NCI-H2081 (cell line): ENCODE data around the gene CASK.
"Not testable (repeated sequence)": the region's sequence is repeated elsewhere in the genome, so short reads cannot be mapped to it uniquely, and the experiment has no call there.

ENCODE experiments used
- DNase-seq, 2 experiments: peaks; one replicate each; lab custom pipeline; 2025; lab: John Stamatoyannopoulos, UW

The CASK gene

DNA sequence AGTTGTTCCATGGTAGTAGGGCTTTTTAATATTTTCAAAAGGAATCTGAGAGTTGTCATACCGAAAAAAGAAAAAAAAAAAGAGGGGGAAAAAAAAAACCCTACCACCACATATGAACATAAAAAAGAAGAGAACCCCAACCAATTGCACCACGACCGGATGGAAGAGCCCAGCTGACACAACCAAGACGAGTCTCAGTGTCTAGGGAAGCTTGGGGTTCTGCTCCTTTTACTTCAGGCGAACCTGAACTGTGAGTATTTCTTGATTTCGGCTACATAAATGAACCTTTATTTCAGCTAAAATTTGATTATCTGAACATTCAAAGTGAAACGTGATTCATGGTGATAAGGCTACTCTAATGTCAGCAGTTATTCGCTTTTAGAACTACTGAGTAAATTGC is 234.5 kb downstream of the CASK start, which contains the start of gene GPR34:
Gene GPR34 (plus strand): TSS at position 139 of the 400 bp plus-strand sequence. CDS start 6,661 bp downstream, outside the sequence.
- DNase-seq = no peak

- DNase-seq = no peak
Observed at GRCh38 chrX:41688156-41688555, 235.2 kb downstream of the CASK start.

DNA sequence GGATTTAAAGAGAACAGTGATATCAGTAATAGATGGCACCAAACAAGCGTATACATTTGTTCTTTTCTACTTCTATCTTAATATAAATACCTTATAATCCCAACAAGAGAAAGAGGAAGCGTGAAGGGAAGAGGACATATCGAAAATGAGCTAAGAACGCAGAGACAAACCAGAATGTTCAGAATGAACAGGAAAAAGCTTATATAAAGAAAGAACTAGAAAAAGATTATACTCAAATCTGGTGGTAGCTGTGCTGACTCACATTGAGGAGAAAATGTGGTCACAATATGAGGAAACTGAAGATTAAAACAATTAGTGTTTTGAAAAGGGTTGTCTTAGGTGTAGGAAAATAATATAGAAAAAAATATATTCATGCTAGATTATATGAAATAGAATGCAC is 236.6 kb downstream of the CASK start:
- DNase-seq = no peak

DNA sequence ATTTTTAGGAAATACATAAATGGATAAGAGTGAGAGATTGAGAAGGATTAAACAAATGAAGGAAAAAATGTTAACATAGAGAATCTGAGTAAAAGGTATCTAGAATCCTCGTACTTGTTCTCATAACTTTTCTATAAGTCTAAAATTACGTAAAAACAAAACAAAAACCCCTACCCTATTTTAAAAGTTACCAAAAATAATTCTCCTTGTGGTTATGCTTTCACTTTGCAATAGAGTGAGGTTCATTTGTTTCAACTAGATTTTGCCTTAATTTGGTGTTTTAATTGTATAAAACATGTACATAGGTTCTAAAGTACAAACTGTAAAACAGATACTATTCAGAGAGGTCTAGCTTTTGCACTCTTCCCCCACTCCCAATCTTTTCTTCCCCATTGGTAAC is 238.4 kb downstream of the CASK start:
- no peak for DNase-seq

GRCh38 chrX:41684138-41684537 is 239.2 kb downstream of the CASK start:
- no peak for DNase-seq

DNA sequence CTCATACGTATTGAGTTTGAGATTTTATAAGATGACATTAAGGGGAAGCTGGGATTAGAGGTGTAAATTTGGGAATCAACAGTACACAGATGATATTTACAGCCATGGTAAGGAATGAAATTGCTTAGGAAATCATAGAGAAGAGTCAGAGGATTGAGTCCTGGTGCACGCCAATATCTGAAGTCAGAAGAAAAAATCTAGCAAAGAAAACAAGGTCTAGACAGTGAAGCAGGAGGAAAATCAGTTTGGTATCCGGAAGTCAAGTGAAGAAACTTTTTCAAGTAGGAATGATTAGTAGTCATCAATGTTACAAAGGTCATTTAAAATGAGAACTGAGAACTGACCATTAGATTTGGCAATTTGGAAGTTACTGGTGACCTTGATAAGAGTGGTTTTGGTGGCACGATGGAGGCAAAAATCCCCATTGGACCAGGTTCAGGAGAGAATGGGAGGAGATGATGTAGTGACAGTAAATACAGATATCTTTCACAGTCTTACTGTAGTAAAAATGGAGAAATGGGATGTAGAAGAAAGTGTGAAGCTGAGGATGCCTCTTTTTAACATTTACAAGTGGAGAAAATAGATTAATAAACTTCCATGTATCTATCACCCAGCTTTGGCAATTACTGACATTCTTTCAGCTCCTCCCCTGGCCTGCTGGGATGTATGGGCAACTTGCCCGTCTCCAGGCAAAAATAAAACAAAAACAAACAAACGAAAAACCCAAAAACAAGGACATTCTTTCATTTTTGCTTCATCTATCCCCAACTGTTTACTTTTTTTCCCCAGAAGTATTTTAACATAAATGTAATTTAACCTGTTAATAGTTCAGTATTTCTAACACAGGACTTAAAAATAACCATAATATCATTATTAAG is 245.9 kb downstream of the CASK start:
- no peak for DNase-seq

DNA sequence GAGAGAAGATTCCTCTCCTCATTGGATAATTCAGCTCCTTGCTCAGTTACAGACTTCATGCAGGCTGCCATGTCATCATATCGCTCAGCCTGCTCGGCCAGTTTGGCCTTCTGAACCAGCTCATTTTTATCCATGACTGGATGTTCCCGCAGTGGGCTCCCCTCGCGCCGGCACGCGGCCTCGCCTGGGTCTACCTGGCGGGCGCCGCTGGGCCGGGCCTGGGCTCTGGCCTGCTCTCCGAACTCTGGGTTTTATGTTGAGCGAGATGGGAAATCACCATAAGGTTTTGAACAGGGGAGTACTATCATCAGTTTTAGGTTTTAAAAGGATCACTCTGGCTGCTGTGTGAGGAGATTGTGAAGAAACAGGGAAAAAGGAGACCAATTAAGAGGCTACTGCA is 247.0 kb downstream of the CASK start:
- DNase-seq = not testable (repeated sequence)

DNA sequence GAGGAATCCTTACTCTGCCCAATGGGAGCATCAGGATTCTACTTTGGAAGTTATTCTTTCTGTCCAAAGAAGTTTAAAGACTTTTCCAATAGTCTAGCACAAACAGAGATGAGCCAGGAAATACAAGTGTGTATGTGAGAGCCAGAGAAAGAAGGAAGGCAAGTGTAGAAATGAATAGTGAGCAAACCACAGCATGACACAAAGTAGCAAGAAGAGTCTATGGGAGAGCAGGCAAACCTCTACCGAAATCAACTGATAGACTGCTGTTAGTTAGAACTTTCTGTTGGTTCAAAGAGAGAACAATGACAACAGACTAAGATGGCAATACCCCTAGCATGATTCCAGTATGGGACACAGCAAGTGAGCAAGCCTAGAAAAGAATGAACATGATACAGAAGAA is 250.7 kb downstream of the CASK start:
- DNase-seq = no peak

GRCh38 chrX:41671082-41671481 is 252.3 kb downstream of the CASK start:
- no peak for DNase-seq

- DNase-seq = no peak
Observed at GRCh38 chrX:41670112-41670511, 253.2 kb downstream of the CASK start.

DNA sequence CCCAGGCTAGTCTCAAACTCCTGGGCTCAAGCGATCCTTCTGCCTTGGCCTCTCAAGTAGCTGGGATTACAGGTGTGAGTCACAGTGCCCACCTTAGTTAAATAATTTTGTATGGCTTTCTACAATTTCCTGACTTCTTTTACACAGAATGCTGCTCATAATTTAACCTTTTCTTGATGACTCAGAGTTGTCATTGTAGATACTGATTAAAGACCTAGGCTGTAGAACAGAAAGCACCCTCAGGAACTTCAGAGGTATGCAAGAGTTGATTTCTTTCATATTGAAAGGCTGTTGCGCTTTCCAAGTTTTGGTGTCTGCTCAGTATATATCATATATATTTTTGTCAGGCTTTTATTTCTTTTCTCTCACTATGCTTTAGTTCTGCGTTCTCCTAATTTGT is 255.7 kb downstream of the CASK start:
- no peak for DNase-seq

DNA sequence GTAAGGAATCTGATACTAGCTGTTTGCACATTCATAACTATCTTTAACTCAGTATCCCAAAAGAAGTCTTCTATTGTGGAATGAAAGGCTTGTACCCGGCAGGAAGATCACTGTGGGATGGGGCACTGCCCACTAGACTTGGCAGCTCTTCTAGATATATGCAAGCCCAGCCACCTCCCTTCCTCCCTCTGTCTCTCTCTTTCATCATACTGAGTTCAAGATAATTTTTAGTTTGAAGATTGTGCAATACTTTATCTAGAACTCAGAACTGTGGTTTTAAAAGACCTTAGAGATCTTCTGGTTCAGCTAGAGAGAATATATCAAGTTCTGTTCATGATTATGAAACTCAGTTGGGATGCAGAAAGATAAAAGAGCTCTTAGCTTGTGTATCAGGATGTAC is 257.1 kb downstream of the CASK start:
- no peak for DNase-seq

DNA sequence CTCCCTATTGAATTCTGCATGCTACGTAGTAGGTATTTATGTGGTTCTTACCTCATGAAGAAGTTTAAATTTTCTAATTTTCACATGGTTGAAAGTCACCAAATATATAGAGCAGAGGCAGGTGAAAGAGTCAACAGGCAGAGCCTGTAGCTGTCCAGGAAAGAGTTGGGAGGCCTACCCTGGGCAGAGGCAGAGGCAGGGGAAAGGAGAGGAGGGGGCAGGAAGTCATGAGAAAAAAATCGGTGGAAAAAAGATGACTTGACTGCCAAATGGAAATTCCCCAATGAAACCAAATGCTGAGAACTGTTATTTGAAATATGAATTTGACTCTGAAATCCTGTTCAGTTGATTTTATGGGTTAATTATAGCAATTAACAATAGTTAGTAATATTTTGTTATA is 257.7 kb downstream of the CASK start:
- no peak for DNase-seq

DNA sequence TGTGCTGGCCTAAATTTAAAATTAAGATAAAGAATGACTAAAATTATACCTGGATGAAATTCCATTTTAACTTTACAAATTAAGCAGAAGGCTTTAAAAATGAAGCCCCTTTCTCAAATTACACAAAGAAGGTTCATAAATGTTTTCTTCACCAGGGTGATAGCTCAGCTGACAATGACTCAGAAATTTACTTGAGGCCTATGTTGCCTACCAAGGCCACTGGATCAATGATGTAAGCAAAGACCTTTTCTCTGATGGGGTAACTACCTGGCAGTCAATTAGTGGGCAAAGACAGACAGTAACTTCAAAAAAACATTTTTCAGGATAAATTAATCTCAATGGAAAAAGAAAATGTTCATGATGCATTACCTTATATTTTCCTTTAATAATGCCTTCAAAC is 258.4 kb downstream of the CASK start:
- DNase-seq = no peak

GRCh38 chrX:41664375-41664901 is 258.9 kb downstream of the CASK start:
- DNase-seq = no peak

- no peak for DNase-seq
Observed at GRCh38 chrX:41661366-41662095, 261.8 kb downstream of the CASK start.

DNA sequence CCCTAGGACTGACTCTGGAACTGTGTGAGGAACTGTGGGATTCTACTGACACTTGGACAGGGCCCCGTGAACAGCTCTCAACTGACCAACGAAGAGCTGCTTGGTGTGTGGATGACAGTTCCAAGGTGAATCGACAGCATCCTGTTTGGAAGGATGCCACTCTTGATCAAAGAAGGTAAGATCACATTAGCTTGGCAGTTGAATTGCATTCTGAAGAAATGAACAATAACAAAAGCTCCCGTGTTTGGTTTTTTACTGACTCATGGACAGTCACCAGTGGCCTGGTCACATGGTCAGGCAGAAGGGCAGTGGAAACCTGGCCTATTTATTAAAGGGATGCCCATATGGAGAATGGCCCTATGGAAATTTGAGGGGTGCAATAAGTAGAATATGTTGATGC is 267.7 kb downstream of the CASK start:
- DNase-seq = no peak

DNA sequence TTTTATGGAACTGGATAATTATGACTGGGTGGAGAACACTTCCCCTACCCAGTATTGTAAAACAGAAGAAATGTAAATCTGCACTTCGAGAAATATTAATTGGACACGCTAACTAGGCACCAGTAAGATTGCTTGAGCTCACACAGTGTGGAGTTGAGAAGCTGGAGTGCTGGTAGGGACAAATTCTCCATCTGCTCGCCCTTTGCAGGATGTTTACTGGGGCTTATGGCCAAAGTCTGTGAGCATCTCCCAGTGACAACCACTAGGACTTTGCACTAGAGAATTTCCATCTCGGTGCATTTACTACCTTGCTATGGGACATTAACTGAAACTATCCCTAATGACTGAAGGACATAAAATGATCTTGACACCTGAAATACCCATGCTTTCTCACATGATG is 268.3 kb downstream of the CASK start:
- DNase-seq = no peak

DNA sequence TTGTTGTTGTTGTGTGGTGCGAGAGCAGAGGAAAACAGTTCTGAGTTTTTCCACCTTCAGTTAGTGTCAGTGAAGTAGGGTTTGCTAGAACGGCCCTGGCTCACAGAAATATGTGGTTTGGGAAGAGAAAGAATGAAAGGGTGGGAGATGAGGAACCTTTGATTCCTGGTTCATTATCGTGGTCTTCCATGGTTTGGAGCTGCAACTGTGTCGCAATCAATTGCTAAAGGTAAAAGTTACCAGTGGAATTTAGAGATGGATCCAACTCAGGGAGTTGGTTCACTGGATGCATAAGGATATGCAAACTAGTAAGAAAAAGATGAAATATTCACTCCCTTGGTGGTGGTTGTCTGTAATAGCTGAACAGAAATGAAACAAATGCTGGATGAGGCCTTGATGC is 270.2 kb downstream of the CASK start:
- no peak for DNase-seq

DNA sequence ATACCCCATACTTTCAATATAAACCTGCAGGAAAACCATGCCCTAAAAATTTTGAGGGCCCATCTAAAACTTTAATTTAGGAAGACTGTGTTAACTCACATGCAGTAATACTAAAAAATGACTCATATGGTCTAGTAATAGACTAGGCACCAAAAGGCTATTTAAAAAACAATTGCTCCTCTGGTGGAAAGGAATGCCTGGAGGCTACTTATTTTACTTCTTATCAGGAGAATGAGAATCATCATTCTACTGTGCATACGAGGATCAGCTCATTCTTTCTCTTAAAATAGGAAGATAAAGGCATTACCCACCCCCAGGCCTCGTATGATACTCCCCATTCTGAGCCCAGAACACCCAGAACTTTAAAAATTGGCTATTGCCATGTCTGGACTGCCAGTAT is 277.2 kb downstream of the CASK start:
- not testable (repeated sequence) for DNase-seq

- no peak for DNase-seq
Observed at GRCh38 chrX:41634284-41634683, 289.1 kb downstream of the CASK start.

DNA sequence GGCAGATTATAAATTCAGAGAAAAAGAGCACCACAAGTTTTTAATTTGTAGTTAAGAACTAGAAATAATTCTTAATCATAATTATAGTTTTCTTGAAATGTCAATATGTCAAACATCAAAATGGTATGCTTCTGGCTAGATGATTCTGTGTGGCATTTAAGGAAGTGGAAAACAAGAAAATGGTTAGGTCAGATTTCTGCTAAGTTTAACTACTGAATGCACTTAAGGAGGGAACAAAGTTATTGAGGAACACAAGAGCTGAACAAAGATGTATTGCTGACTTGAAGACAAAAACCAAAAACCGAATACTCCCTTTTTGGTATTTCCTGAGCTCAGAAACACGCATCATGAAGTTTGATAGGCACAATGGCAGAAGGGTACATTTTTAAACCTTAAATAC is 293.3 kb downstream of the CASK start:
- no peak for DNase-seq

GRCh38 chrX:41629539-41629938 is 293.8 kb downstream of the CASK start:
- DNase-seq = no peak
